SU-DHL-6 (cell line): ENCODE measurements around the gene MESP2.

Source experiments
- H2AFZ ChIP-seq: fragments of 200-600 bp; sonication (generic); 2 replicates; pipeline ENCODE4 v1.6.1; 2014; ENCODE audit warnings: low read depth, mild to moderate bottlenecking, moderate library complexity, mixed read lengths, antibody characterized with exemption, low read length; ENCODE audit not compliant: severe bottlenecking
- H3F3A ChIP-seq: fragments of 200-600 bp; shearing (Covaris generic); 2 replicates; pipeline ENCODE4 v1.6.0; 2016; ENCODE audit warnings: antibody characterized with exemption, mild to moderate bottlenecking; ENCODE audit not compliant: insufficient read depth
- H3K27ac ChIP-seq: fragments of 200-600 bp; sonication (generic); 2 replicates; pipeline ENCODE4 v1.5.1; 2016; ENCODE audit warnings: low read depth, mild to moderate bottlenecking, low read length, moderate library complexity, mixed read lengths
- H3K27me3 ChIP-seq: fragments of 200-600 bp; sonication (generic), shearing (Covaris generic); 2 replicates; pipeline ENCODE4 v1.6.0; 2014; ENCODE audit warnings: mild to moderate bottlenecking, low read length
- H3K36me3 ChIP-seq: fragments of 200-600 bp; sonication (generic); 2 replicates; pipeline ENCODE4 v1.6.1; 2014; ENCODE audit warnings: mild to moderate bottlenecking, low read length, mixed read lengths
- H3K4me2 ChIP-seq: fragments of 300-600, 200-600 bp; shearing (Covaris generic), sonication (generic); 2 replicates; pipeline ENCODE4 v1.6.0; 2014; ENCODE audit warnings: low read length, low read depth, mild to moderate bottlenecking; ENCODE audit not compliant: poor library complexity, severe bottlenecking
- H3K4me3 ChIP-seq: fragments of 200-600 bp; sonication (generic); 2 replicates; pipeline ENCODE4 v1.5.1; 2014; ENCODE audit warnings: antibody characterized with exemption, low read length, mild to moderate bottlenecking, mixed read lengths; ENCODE audit not compliant: insufficient read depth, poor library complexity, severe bottlenecking
- H3K79me2 ChIP-seq: fragments of 200-600 bp; sonication (generic); 2 replicates; pipeline ENCODE4 v1.6.1; 2014; ENCODE audit warnings: mild to moderate bottlenecking, low read length, moderate library complexity; ENCODE audit not compliant: insufficient read depth
- H3K9ac ChIP-seq: fragments of 200-600 bp; sonication (generic); 2 replicates; pipeline ENCODE4 v1.7.0; 2014; ENCODE audit warnings: mild to moderate bottlenecking, low read length
- H3K9me2 ChIP-seq: fragments of 200-600 bp; sonication (generic); replicated peaks from 2 replicates; pipeline ENCODE4 v1.6.1; 2014; ENCODE audit warnings: low read length; ENCODE audit not compliant: insufficient read depth
- H3K9me3 ChIP-seq: fragments of 200-600 bp; sonication (generic); 2 replicates; pipeline ENCODE4 v1.6.1; 2014; ENCODE audit warnings: low read length, mixed read lengths; ENCODE audit not compliant: insufficient read depth
- H4K20me1 ChIP-seq: fragments of 200-600 bp; sonication (generic); 2 replicates; pipeline ENCODE4 v1.6.1; 2014; ENCODE audit warnings: low read depth, mild to moderate bottlenecking, antibody characterized with exemption, low read length, moderate library complexity, mixed read lengths
- CTCF ChIP-seq: fragments of 200-600 bp; sonication (generic); IDR thresholded peaks from one replicate; pipeline ENCODE4 v1.5.1; 2017; ENCODE audit warnings: antibody characterized with exemption, mild to moderate bottlenecking, low read length, moderate library complexity; ENCODE audit not compliant: insufficient read depth, poor library complexity, severe bottlenecking
- EZH2phosphoT487 ChIP-seq: fragments of 200-600 bp; sonication (generic), shearing (Covaris generic); conservative IDR thresholded peaks from 2 replicates; pipeline ENCODE4 v1.6.1; 2018; ENCODE audit warnings: mild to moderate bottlenecking, antibody characterized with exemption, low read length, moderate library complexity, mixed read lengths

MESP2 gene

GRCh38 chr15:89799918-89800498 lies 23.9 kb downstream of the MESP2 start:
- Histone ChIP-seq H3K9me2 (no peaks in the 10 kb centered on the region), H4K20me1 (no peaks in the 10 kb centered on the region), H3K36me3 (no peaks in the 10 kb centered on the region), H3K4me2 (no peak overlapping the region), H3K79me2 (no peaks in the 10 kb centered on the region), H3K4me3 (no peak overlapping the region), H2AFZ (no peak overlapping the region), H3F3A (no peaks in the 10 kb centered on the region), H3K9me3 (no peaks in the 10 kb centered on the region), H3K27me3 (no peaks in the 10 kb centered on the region), H3K27ac (no peak overlapping the region), H3K9ac (no peak overlapping the region)
- TF ChIP-seq CTCF (no peak), EZH2phosphoT487 (no peak)

DNA sequence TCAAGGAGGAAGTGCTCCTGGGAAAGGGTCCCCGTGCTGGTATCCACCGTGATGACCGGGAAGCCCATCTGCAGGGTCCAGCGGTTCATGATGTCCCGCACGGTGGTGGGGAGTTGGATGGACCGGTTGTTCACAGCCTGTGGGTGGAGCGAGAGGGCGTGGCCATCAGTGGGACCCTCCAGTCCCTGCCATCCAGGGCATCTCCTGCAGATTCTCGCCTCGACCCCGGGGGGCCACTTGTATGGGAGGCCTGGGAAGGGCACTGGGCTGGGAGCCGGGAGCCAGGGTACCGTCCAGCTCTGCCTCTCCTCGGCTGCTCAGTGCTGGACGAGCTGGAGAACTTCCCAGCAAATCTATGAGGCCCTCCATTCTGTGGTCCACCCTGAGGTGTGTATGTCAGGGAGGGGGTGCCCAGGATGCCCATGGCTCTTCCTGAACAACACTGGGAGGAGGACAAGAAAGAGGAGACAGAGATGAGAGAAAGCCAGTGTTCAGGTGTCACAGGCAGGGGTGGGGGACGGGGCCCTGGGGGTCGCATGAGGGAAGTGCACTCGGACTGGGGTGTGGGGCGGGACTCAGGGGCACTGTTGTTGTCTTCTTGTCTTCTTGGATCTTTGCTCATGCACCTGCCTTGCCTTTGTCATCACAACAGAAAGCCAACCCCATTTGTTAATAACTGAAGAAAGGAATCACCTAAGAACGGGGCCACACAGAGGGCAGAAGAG lies 25.5 kb downstream of the MESP2 start:
- Histone ChIP-seq H3K9ac (no peak overlapping the region), H2AFZ (no peak overlapping the region), H3K9me2 (no peaks in the 10 kb centered on the region), H4K20me1 (no peaks in the 10 kb centered on the region), H3K4me3 (no peak overlapping the region), H3K36me3 (no peaks in the 10 kb centered on the region), H3K27me3 (no peaks in the 10 kb centered on the region), H3F3A (no peaks in the 10 kb centered on the region), H3K4me2 (no peak overlapping the region), H3K27ac (no peak overlapping the region), H3K9me3 (no peaks in the 10 kb centered on the region), H3K79me2 (no peaks in the 10 kb centered on the region)
- no peak for TF ChIP-seq CTCF
- TF ChIP-seq EZH2phosphoT487: no peak

DNA sequence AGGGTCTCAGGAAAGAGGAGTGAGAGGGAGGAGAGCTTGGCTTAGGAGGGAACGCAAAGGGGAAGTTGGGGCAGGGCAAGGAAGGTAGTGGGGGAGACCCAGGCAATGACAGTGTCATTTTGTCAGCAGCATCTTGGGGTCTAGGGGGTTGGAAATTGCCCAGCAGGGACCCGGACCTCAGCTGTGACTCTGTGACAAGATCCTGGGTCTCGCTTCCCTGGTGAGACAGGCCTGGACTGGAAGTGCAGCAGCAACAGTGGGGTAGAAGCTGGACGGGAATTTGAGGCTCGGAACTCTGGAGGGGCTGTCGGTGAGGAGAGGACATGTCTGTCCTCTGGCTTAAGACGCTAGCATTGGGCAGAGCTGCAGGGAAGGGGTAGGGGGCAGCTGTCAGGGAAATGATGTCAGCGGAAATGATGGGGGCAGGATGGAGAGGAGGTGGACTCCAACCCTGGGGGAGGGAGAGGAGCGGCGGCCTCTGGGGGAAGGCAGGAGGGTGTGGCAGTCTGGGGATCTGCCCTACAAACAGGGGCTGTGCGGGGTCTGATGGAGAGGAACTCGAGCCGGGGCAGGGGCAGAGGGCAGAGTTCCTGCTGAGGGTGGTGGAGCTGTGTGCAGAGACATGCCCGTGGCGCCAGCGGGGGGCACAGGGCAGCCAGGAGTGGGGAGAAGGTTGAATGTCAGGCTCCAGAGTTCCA lies 26.2 kb downstream of the MESP2 start:
- Histone ChIP-seq H3F3A (no peaks in the 10 kb centered on the region), H3K27ac (no peak overlapping the region), H3K4me3 (no peak overlapping the region), H3K9me3 (no peaks in the 10 kb centered on the region), H3K27me3 (no peaks in the 10 kb centered on the region), H3K4me2 (no peak overlapping the region), H3K9ac (no peak overlapping the region), H2AFZ (no peak overlapping the region), H4K20me1 (no peaks in the 10 kb centered on the region), H3K36me3 (no peaks in the 10 kb centered on the region), H3K9me2 (no peaks in the 10 kb centered on the region), H3K79me2 (no peaks in the 10 kb centered on the region)
- TF ChIP-seq CTCF (no peak), EZH2phosphoT487 (no peak)
